Hypothalamus (tissue), 51 donors: ENCODE data around the gene TAF5L.
"Not testable (repeated sequence)": the region's sequence is repeated elsewhere in the genome, so short reads cannot be mapped to it uniquely, and the experiment has no call there.

Source experiments
- DNase-seq, 51 donors: peaks; one replicate each; lab custom pipeline; 2025; lab: John Stamatoyannopoulos, UW

Gene TAF5L

GRCh38 chr1:229608590-229608989, 17.3 kb downstream of the TAF5L start:
- DNase-seq, result no peak

DNA sequence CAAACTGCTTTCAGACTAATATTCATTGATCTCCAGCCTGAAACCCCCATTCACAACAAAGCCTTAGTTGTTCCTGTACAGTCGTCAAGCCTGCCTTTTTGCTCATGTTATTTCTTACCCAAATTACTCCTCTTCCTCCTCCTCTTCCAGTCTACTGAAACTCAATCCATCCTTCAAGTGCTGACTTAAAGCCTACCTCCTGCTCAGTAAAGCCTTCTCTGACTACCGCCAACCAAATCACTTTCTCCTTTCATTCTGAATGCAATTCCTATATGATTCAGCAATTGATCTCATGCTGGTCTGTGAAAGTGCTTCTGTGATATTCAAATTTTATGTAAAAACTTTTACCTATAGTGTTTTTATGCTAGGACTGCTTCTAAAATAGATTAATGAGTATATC, 18.6 kb downstream of the TAF5L start:
- no peak for DNase-seq

GRCh38 chr1:229603371-229604005, 22.4 kb downstream of the TAF5L start:
- DNase-seq, result no peak

- no peak for DNase-seq
These were observed 25.7 kb downstream of the TAF5L start for GRCh38 chr1:229600229-229600628.

GRCh38 chr1:229599218-229599954, 26.5 kb downstream of the TAF5L start:
- no peak for DNase-seq

GRCh38 chr1:229597877-229598276, 28.0 kb downstream of the TAF5L start:
- no peak for DNase-seq

- peak in 3 of 51 donors; percentile 1 to 21 (median 13) for DNase-seq
These were observed 28.8 kb downstream of the TAF5L start for GRCh38 chr1:229596925-229597699.

DNA sequence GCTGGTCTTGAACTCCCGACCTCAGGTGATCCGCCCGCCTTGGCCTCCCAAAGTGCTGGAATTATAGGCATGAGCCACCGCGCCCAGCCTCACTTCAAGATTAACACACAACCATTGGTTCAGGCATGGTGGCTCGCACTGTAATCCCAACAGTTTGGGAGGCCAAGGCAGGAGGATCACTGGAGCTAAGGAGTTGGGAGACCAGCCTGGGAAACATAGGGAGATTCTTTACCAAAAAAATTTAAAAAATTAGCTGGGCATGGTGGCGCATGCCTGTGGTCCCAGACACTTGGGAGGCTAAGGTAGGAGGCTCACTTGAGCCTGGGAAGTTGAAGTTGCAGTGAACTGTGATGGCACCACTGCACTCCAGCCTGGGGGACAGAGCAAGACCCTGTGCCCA, 30.0 kb downstream of the TAF5L start:
- not testable (repeated sequence) for DNase-seq

DNA sequence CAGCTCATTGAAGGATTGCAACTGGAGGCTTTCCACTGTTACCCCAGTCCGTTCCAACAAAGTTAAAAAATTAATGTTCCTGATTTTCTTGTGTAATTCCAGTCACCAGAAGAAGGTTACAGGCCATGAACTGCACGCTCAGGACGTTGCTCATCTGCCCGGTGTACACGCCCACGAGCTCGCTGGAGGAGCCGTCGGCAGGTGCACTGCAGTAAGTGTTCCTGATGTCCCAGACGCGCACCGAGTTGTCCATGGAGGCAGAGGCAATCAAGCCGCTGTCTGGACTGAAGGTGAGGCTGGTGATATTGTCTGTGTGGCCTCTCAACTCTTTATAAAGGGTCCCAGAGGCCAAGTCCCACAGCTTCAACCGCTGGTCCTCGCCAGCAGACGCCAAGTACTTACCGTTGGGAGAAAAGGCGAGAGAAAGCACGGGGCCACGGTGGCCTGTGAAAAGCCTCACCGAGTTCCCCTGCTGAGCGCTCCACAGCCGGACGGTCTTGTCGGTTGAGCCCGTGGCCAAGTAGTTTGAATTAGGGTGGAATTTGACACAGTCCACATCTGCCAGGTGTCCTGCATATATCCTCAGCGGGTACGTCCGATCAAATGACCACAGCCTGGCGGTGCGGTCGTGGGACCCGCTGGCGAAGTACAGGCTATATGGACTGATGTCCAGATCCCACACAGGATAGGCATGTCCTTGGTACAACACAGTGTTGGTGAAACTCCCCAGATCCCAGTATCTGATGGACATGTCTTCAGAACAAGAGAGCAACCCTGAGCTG, 31.5 kb downstream of the TAF5L start:
- no peak for DNase-seq

DNA sequence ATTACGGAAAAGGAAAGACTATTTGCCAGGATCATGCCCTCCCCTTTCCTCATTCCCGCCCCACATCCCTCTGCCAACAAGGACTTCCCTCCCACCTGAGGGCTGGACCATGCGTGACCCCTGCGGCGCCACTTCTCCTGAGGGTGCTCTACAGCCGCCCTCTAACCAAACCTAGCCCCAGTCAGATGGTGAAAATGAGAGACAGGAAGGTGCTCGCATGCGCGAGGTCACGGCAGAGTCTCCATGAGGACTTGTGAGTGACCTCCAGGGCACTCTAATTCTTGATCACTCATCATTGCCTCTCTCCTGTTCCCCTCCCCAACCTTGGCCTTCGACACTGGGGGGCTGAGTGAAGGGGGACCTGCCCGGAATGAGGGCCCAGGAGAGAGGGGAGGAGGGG, 32.1 kb downstream of the TAF5L start:
- DNase-seq, result no peak

- DNase-seq, result no peak
These were observed 35.8 kb downstream of the TAF5L start for GRCh38 chr1:229590119-229590518.

GRCh38 chr1:229585338-229585737, 40.6 kb downstream of the TAF5L start:
- no peak for DNase-seq

DNA sequence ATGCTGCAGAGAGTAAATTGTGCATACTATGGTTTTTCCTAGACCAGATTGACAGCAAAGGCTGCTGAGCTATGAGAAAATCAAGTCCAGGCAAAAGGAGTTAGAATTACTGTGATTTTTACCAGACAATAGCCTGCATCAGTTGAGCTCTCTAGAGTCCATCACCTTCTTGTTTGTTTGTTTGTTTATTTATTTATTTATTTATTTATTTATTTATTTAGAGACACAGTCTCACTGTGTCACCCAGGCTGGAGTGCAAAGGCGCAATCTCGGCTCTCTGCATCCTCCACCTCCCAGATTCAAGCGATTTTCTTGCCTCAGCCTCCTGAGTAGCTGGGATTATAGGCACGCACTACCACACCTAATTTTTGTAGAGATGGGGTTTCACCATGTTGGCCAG, 43.2 kb downstream of the TAF5L start:
- DNase-seq, result no peak

GRCh38 chr1:229582011-229582694, 43.8 kb downstream of the TAF5L start:
- peak in 29 of 51 donors; percentile 7 to 61 (median 33) for DNase-seq

GRCh38 chr1:229581485-229581884, 44.4 kb downstream of the TAF5L start:
- DNase-seq, result no peak

DNA sequence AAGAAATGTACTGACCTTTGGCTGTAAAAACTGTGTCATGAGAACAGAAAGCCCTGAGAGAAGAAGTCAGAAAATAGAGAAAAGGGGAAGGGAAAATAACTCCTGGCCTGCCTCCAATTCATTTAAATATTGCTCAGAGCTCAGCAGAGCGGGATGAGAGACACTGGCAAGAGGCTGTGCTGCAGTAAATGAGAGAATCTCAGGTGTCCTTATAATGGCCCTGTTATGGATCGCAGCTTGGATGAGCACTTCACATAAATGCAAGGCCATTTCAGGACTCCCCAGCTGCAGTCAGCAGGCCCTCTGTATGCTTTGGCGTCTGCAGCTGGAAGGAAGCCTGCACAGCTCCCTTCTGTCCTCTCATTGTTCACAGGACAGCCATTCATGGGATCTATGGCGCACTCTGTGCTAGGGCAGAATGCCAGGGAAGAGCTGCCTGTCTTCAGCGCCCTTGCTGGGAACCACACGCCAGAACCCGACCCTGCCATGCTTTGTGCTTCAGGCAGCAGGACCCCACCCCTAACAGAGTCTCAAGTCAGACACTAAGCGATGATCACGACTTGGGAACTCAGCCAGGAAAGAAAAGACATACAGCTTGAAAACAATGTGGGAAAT, 46.8 kb downstream of the TAF5L start:
- DNase-seq, result peak; percentile 18 to 92 (median 71)

GRCh38 chr1:229578168-229579058, 47.5 kb downstream of the TAF5L start:
- peak in 4 of 51 donors; percentile 15 to 44 (median 30) for DNase-seq

- DNase-seq, result no peak
These were observed 51.1 kb downstream of the TAF5L start for GRCh38 chr1:229574679-229575442.
